Measurements from ENCODE around the gene CDS2.

Gene CDS2

GRCh38 chr20:5127859-5128424 is 1.1 kb downstream of the CDS2 start:
- no peak for DNase-seq (ENCODE audit: low spot score)

GRCh38 chr20:5128886-5129285 is 2.1 kb downstream of the CDS2 start:
- no peak for DNase-seq (ENCODE audit: low spot score)
- in situ Hi-C loops (cut with MboI; ENCODE audit: low pct_unique_long_range_greater_than_20kb, low sequenced_read_pairs, unreplicated experiment): no loop called here
- no peak for TF ChIP-seq CTCF (IDR thresholded peaks at IDR 0.05; ENCODE audit: extremely low read depth, insufficient read depth, missing control alignments)

More at GRCh38 chr20:5127859-5128424, 1.1 kb downstream of the CDS2 start:
- TF ChIP-seq CTCF (IDR thresholded peaks at IDR 0.05; ENCODE audit: extremely low read depth, insufficient read depth, missing control alignments): no peak
- in situ Hi-C loops (cut with MboI; ENCODE audit: low pct_unique_long_range_greater_than_20kb, low sequenced_read_pairs, unreplicated experiment): no loop called here

- in situ Hi-C loops (cut with MboI; ENCODE audit: low pct_unique_long_range_greater_than_20kb, low sequenced_read_pairs, unreplicated experiment): no loop called here
- peak; percentile 56 for DNase-seq (ENCODE audit: low spot score)
- TF ChIP-seq CTCF (IDR thresholded peaks at IDR 0.05; ENCODE audit: extremely low read depth, insufficient read depth, missing control alignments): no peak
Observed at GRCh38 chr20:5131502-5131901, 4.7 kb downstream of the CDS2 start.

GRCh38 chr20:5133998-5134397 is 7.2 kb downstream of the CDS2 start:
- no peak for DNase-seq (ENCODE audit: low spot score)
- TF ChIP-seq CTCF (IDR thresholded peaks at IDR 0.05; ENCODE audit: extremely low read depth, insufficient read depth, missing control alignments): no peak
- in situ Hi-C loops (cut with MboI; ENCODE audit: low pct_unique_long_range_greater_than_20kb, low sequenced_read_pairs, unreplicated experiment): no loop called here

- no peak for DNase-seq (ENCODE audit: low spot score)
- no peak for TF ChIP-seq CTCF (IDR thresholded peaks at IDR 0.05; ENCODE audit: extremely low read depth, insufficient read depth, missing control alignments)
- in situ Hi-C loops (cut with MboI; ENCODE audit: low pct_unique_long_range_greater_than_20kb, low sequenced_read_pairs, unreplicated experiment): no loop called here
Observed at GRCh38 chr20:5135363-5136012, 8.7 kb downstream of the CDS2 start.

- DNase-seq (ENCODE audit: low spot score): no peak
Observed at GRCh38 chr20:5136096-5136495, 9.3 kb downstream of the CDS2 start.

More at GRCh38 chr20:5136096-5136495, 9.3 kb downstream of the CDS2 start:
- in situ Hi-C loops (cut with MboI; ENCODE audit: low pct_unique_long_range_greater_than_20kb, low sequenced_read_pairs, unreplicated experiment): no loop called here
- no peak for TF ChIP-seq CTCF (IDR thresholded peaks at IDR 0.05; ENCODE audit: extremely low read depth, insufficient read depth, missing control alignments)
